Measurements from ENCODE around the gene CRYL1. TPM values are rescaled to one million over a fixed set of nuclear protein-coding genes. Genes with fewer than 3 reads are reported as not detected.

The CRYL1 gene
- total RNA-seq, 1 donor from 2014 or later, result 29.4 TPM

GRCh38 chr13:20491926-20492435, 33.7 kb downstream of the CRYL1 start:
- Mint-ChIP-seq H3K27me3 (ENCODE audit: low read depth) (no peaks in the 10 kb centered on the region), H3K36me3 (peaks cover 4% of the 10 kb centered on the region), H3K4me3 (no peak overlapping the region), H3K27ac (no peak overlapping the region), H3K4me1 (peaks cover 14% of the 10 kb centered on the region), H3K9me3 (no peaks in the 10 kb centered on the region)
- no peak for TF ChIP-seq CTCF (IDR thresholded peaks at IDR 0.05; ENCODE audit: unreplicated experiment)
- no peak for DNase-seq (ENCODE audit: low spot score in 2 of 2, unreplicated experiment in 2 of 2)

- peaks cover 2% of the 10 kb centered on the region for H3K27me3 Mint-ChIP-seq (ENCODE audit: low read depth)
- no peaks in the 10 kb centered on the region for H3K9me3 Mint-ChIP-seq
- peaks cover 9% of the 10 kb centered on the region for H3K36me3 Mint-ChIP-seq
- no peak for DNase-seq (ENCODE audit: low spot score in 2 of 2, unreplicated experiment in 2 of 2)
- no peak overlapping the region for H3K4me3 Mint-ChIP-seq
- no peak overlapping the region for H3K27ac Mint-ChIP-seq
- TF ChIP-seq CTCF (IDR thresholded peaks at IDR 0.05; ENCODE audit: unreplicated experiment), result no peak
- peaks cover 10% of the 10 kb centered on the region for H3K4me1 Mint-ChIP-seq
Observed at GRCh38 chr13:20489185-20489820, 36.4 kb downstream of the CRYL1 start.

GRCh38 chr13:20487927-20488326, 37.7 kb downstream of the CRYL1 start:
- Mint-ChIP-seq H3K36me3 (peaks cover 9% of the 10 kb centered on the region), H3K4me1 (peaks cover 13% of the 10 kb centered on the region), H3K27me3 (ENCODE audit: low read depth) (peaks cover 2% of the 10 kb centered on the region), H3K9me3 (no peaks in the 10 kb centered on the region), H3K27ac (no peak overlapping the region), H3K4me3 (no peak overlapping the region)
- TF ChIP-seq CTCF (IDR thresholded peaks at IDR 0.05; ENCODE audit: unreplicated experiment), result no peak
- no peak for DNase-seq (ENCODE audit: low spot score in 2 of 2, unreplicated experiment in 2 of 2)

GRCh38 chr13:20482787-20483186, 42.9 kb downstream of the CRYL1 start:
- Mint-ChIP-seq H3K27me3 (ENCODE audit: low read depth) (peaks cover 13% of the 10 kb centered on the region), H3K9me3 (no peaks in the 10 kb centered on the region), H3K27ac (peak overlapping the region; percentile 78), H3K36me3 (peaks cover 7% of the 10 kb centered on the region), H3K4me1 (peaks cover 33% of the 10 kb centered on the region), H3K4me3 (peak overlapping the region; percentile 33)
- no peak for DNase-seq (ENCODE audit: low spot score in 2 of 2, unreplicated experiment in 2 of 2)
- no peak for TF ChIP-seq CTCF (IDR thresholded peaks at IDR 0.05; ENCODE audit: unreplicated experiment)

GRCh38 chr13:20482275-20482761, 43.3 kb downstream of the CRYL1 start:
- Mint-ChIP-seq H3K27me3 (ENCODE audit: low read depth) (peaks cover 13% of the 10 kb centered on the region), H3K9me3 (no peaks in the 10 kb centered on the region), H3K36me3 (peaks cover 7% of the 10 kb centered on the region), H3K4me3 (peak overlapping the region; percentile 33), H3K27ac (peak overlapping the region; percentile 78), H3K4me1 (peaks cover 33% of the 10 kb centered on the region)
- no peak for TF ChIP-seq CTCF (IDR thresholded peaks at IDR 0.05; ENCODE audit: unreplicated experiment)
- DNase-seq (ENCODE audit: low spot score in 2 of 2, unreplicated experiment in 2 of 2), result no peak

Measured in mesothelial cell of epicardium (in vitro differentiated cells).